HG03442 (cell line): ENCODE measurements around the gene COL4A4.
A peak's percentile ranks its signal among the peaks of the same experiment; 100 is the strongest.

Source experiments
- ATAC-seq: cut with Tn5 transposase; IDR thresholded peaks from one replicate; pipeline ENCODE4 v1.9.1; 2021; ENCODE audit warnings: mild to moderate bottlenecking, moderate library complexity; ENCODE audit not compliant: unreplicated experiment

COL4A4 gene

GRCh38 chr2:226984750-226985582 is 179.0 kb downstream of the COL4A4 start:
- ATAC-seq = peak; percentile 98

GRCh38 chr2:226983895-226984749 is 179.9 kb downstream of the COL4A4 start:
- ATAC-seq = no peak

- ATAC-seq = no peak
These were observed 182.1 kb downstream of the COL4A4 start for GRCh38 chr2:226981791-226982326.

GRCh38 chr2:226979004-226979403 is 185.0 kb downstream of the COL4A4 start:
- ATAC-seq = no peak

GRCh38 chr2:226978300-226978699 is 185.7 kb downstream of the COL4A4 start:
- ATAC-seq = no peak

GRCh38 chr2:226977775-226978190 is 186.2 kb downstream of the COL4A4 start:
- no peak for ATAC-seq

GRCh38 chr2:226973816-226974215 is 190.2 kb downstream of the COL4A4 start:
- no peak for ATAC-seq

GRCh38 chr2:226971770-226972169 is 192.2 kb downstream of the COL4A4 start:
- ATAC-seq = no peak

- no peak for ATAC-seq
These were observed 192.9 kb downstream of the COL4A4 start for GRCh38 chr2:226971084-226971483.

- ATAC-seq = peak; percentile 44
These were observed 193.6 kb downstream of the COL4A4 start for GRCh38 chr2:226970362-226970761.

GRCh38 chr2:226969417-226970080 is 194.5 kb downstream of the COL4A4 start:
- no peak for ATAC-seq

- no peak for ATAC-seq
These were observed 198.6 kb downstream of the COL4A4 start for GRCh38 chr2:226965376-226965775.

GRCh38 chr2:226963528-226963927 is 200.5 kb downstream of the COL4A4 start:
- no peak for ATAC-seq

GRCh38 chr2:226962176-226962773 is 201.7 kb downstream of the COL4A4 start:
- no peak for ATAC-seq

GRCh38 chr2:226959418-226959817 is 204.6 kb downstream of the COL4A4 start:
- ATAC-seq = no peak

- no peak for ATAC-seq
These were observed 207.3 kb downstream of the COL4A4 start for GRCh38 chr2:226956659-226957058.

GRCh38 chr2:226953826-226954225 is 210.2 kb downstream of the COL4A4 start:
- no peak for ATAC-seq

- no peak for ATAC-seq
These were observed 210.8 kb downstream of the COL4A4 start for GRCh38 chr2:226953206-226953605.
